K562 (cell line): Measurements from ENCODE around the gene EHMT2. TPM values are rescaled to one million over a fixed set of nuclear protein-coding genes. Genes with fewer than 3 reads are reported as not detected.

ENCODE experiments used
- ATAC-seq: fragments of 200-7000 bp; cut with Tn5 transposase; 3 replicates; pipeline ENCODE4 v1.9.1; 2020; ENCODE audit warnings: moderate library complexity
- BruUV-seq: library from RNA; stranded (reverse); fragments of 400-500 nt; replicated peaks from 2 replicates; lab custom pipeline; 2021; lab: Mats Ljungman, UMichigan
- CTCF ChIA-PET: fragments of 300-600 bp; formaldehyde crosslinking; extraction: SDS; loops from one replicate; lab custom pipeline; 2021; ENCODE audit warnings: low intra/inter-chr PET ratio; lab: Yijun Ruan, JAX
- POLR2A ChIA-PET: fragments of 300-600, 350-650 bp; sonication (Branson Sonifier 250); formaldehyde crosslinking; extraction: SDS; loops from one replicate; lab custom pipeline; 2021; ENCODE audit warnings: antibody characterized with exemption, inconsistent platforms; lab: Yijun Ruan, JAX
- DNase-seq, 4 experiments: peaks; one replicate each; pipeline versions ENCODE4 v3.0.0 to v3.0.0-alpha.2; 2011 to 2018; ENCODE audit warnings: low spot score in 3 of 4, mixed read lengths in 3 of 4; ENCODE audit errors: extremely low read depth in 1 of 4
- FAIRE-seq: peaks from 2 replicates; lab custom pipeline; 2011; peaks lifted over from hg19 to GRCh38; lab: Jason Lieb, UNC
- H2AFZ ChIP-seq: 2 replicates; pipeline ENCODE4 v1.6.0; 2011; ENCODE audit warnings: low read depth, low read length, control low read depth, inconsistent platforms
- H3K27ac ChIP-seq: fragments of 200-600 bp; 3 replicates; pipeline ENCODE4 v1.8.0; 2011; ENCODE audit warnings: low read depth, mild to moderate bottlenecking, control low read depth, inconsistent platforms, low read length, moderate library complexity, mixed read lengths; ENCODE audit errors: extremely low read depth
- H3K27me3 ChIP-seq, 2 experiments: fragments of 300-600 bp in 1 of 2; 2 replicates in 1 of 2; 3 replicates in 1 of 2; pipeline versions ENCODE4 v1.6.0 to v1.8.0; 2011; ENCODE audit warnings: inconsistent platforms in 2 of 2, low read length in 2 of 2, mild to moderate bottlenecking in 1 of 2, mixed read lengths in 1 of 2, moderate library complexity in 1 of 2; ENCODE audit not compliant: control insufficient read depth in 2 of 2, insufficient read depth in 2 of 2
- H3K36me3 ChIP-seq: fragments of 300-600 bp; 3 replicates; pipeline ENCODE4 v1.8.0; 2011; ENCODE audit warnings: mild to moderate bottlenecking, low read length, inconsistent platforms; ENCODE audit not compliant: control insufficient read depth, insufficient read depth
- H3K4me1 ChIP-seq, 2 experiments: fragments of 200-600 bp in 1 of 2; replicated peaks in 1 of 2; 2 replicates in 1 of 2; 3 replicates in 1 of 2; pipeline versions ENCODE4 v1.5.1 to v1.8.0; 2011; ENCODE audit warnings: inconsistent platforms in 2 of 2, low read length in 2 of 2, mild to moderate bottlenecking in 1 of 2, mixed read lengths in 1 of 2, moderate library complexity in 1 of 2; ENCODE audit not compliant: control insufficient read depth in 2 of 2, insufficient read depth in 2 of 2
- H3K4me2 ChIP-seq: 2 replicates; pipeline ENCODE4 v1.6.1; 2011; ENCODE audit warnings: low read length, control low read depth, inconsistent platforms, mixed read lengths; ENCODE audit not compliant: insufficient read depth
- H3K4me3 ChIP-seq: fragments of 200-600 bp; sonication (generic), shearing (Covaris generic); 2 replicates; pipeline ENCODE4 v1.5.1; 2016; ENCODE audit warnings: control low read depth, inconsistent platforms
- H3K79me2 ChIP-seq: fragments of 200-600 bp; 3 replicates; pipeline ENCODE4 v1.8.0; 2011; ENCODE audit warnings: low read length, inconsistent platforms; ENCODE audit not compliant: control insufficient read depth, insufficient read depth
- H3K9ac ChIP-seq, 2 experiments: 2 replicates each; pipeline versions ENCODE4 v1.6.0 to v1.6.1; 2011; ENCODE audit warnings: low read depth in 2 of 2, low read length in 2 of 2, control low read depth in 1 of 2, inconsistent platforms in 1 of 2, mild to moderate bottlenecking in 1 of 2, mixed read lengths in 1 of 2; ENCODE audit not compliant: insufficient read depth in 1 of 2
- H3K9me1 ChIP-seq: one replicate; pipeline ENCODE4 v1.6.0; 2011; ENCODE audit warnings: inconsistent platforms, mild to moderate bottlenecking, low read length, moderate library complexity; ENCODE audit not compliant: control insufficient read depth, insufficient read depth
- H3K9me3 ChIP-seq: replicated peaks from 2 replicates; pipeline ENCODE4 v1.5.1; 2011; ENCODE audit warnings: low read depth, low read length, inconsistent platforms; ENCODE audit not compliant: control insufficient read depth, insufficient read depth
- H4K20me1 ChIP-seq: replicated peaks from 2 replicates; pipeline ENCODE4 v1.6.1; 2011; ENCODE audit warnings: low read length, inconsistent platforms, mixed read lengths; ENCODE audit not compliant: control insufficient read depth, insufficient read depth
- BRCA1 ChIP-seq, 2 experiments: fragments of 450-650 bp in 1 of 2; sonication (generic) in 1 of 2; formaldehyde crosslinking in 1 of 2; IDR thresholded peaks; 2 replicates each; pipeline versions ENCODE4 v1.5.0 to v1.6.1; 2017 to 2020; ENCODE audit warnings: mild to moderate bottlenecking in 1 of 2, missing genetic modification reagents in 1 of 2
- EWSR1 ChIP-seq: fragments of 450-650 bp; IDR thresholded peaks from 2 replicates; pipeline ENCODE4 v1.6.1; 2018; ENCODE audit warnings: borderline replicate concordance, mild to moderate bottlenecking, low read depth, moderate library complexity; ENCODE audit not compliant: partially characterized antibody
- FIP1L1 ChIP-seq: fragments of 200-400 bp; formaldehyde crosslinking; IDR thresholded peaks from 2 replicates; pipeline ENCODE4 v1.6.1; 2018; ENCODE audit warnings: mild to moderate bottlenecking, low read depth, low read length; ENCODE audit not compliant: poor library complexity, severe bottlenecking
- GMEB1 ChIP-seq: fragments of 250-450 bp; sonication (Bioruptor Pico); IDR thresholded peaks from 2 replicates; pipeline ENCODE4 v1.4.0; 2020; ENCODE audit warnings: mild to moderate bottlenecking
- HDGF ChIP-seq: fragments of 450-650 bp; IDR thresholded peaks from 2 replicates; pipeline ENCODE4 v1.6.1; 2016
- KDM1A ChIP-seq, 2 experiments: fragments of 450-650 bp; IDR thresholded peaks; 2 replicates each; pipeline ENCODE4 v1.6.1; 2016; ENCODE audit warnings: mild to moderate bottlenecking in 2 of 2
- NFIC ChIP-seq: fragments of 450-650 bp; IDR thresholded peaks from 2 replicates; pipeline ENCODE4 v1.6.1; 2017; ENCODE audit warnings: mild to moderate bottlenecking, inconsistent platforms
- RAD51 ChIP-seq: fragments of 450-650 bp; IDR thresholded peaks from 2 replicates; pipeline ENCODE4 v1.7.1; 2016; ENCODE audit warnings: low read depth, mild to moderate bottlenecking, borderline replicate concordance
- TOE1 ChIP-seq, 2 experiments: fragments of 450-650 bp in 1 of 2; sonication (generic) in 1 of 2; formaldehyde crosslinking in 1 of 2; IDR thresholded peaks; 2 replicates each; pipeline versions ENCODE4 v1.7.1 to v1.8.0; 2016 to 2022; ENCODE audit warnings: borderline replicate concordance in 2 of 2, mild to moderate bottlenecking in 2 of 2, antibody characterized with exemption in 1 of 2, inconsistent platforms in 1 of 2, low read depth in 1 of 2, missing genetic modification reagents in 1 of 2, moderate library complexity in 1 of 2
- ZBTB34 ChIP-seq: fragments of 250-450 bp; sonication (Bioruptor Pico); IDR thresholded peaks from 2 replicates; pipeline ENCODE4 v1.8.0; 2021; ENCODE audit warnings: mild to moderate bottlenecking, moderate library complexity
- ZNF551 ChIP-seq: fragments of 250-450 bp; sonication (Bioruptor Pico); IDR thresholded peaks from 2 replicates; pipeline ENCODE4 v1.5.0; 2021; ENCODE audit warnings: mild to moderate bottlenecking, moderate library complexity
- ZNF668 ChIP-seq: fragments of 250-450 bp; sonication (Bioruptor Pico); IDR thresholded peaks from 2 replicates; pipeline ENCODE4 v1.8.0; 2022; ENCODE audit warnings: mild to moderate bottlenecking, inconsistent platforms
- WGBS: fragments of 100-300 bp; shearing (Covaris generic); methylation state at CpG from one replicate; pipeline ENCODE4 v1.1.6; 2016; ENCODE audit warnings: low coverage, mixed read lengths; ENCODE audit not compliant: insufficient coverage; ENCODE audit errors: missing lambda C conversion rate; 5-methylcytosine and 5-hydroxymethylcytosine counted together
- in situ Hi-C: fragments of 300-500 bp; cut with MboI; formaldehyde crosslinking; loops from 4 replicates; pipeline ENCODE4 v1.15.0; 2018; ENCODE audit warnings: inconsistent platforms, mixed read lengths
- intact Hi-C: fragments of 100-400 bp; cut with micrococcal nuclease; formaldehyde crosslinking; loops from 2 replicates; pipeline ENCODE4 v1.14.2; 2022
- polyA plus RNA-seq, 8 experiments: library from polyadenylated mRNA; depleted of rRNA in 4 of 8; stranded (reverse) in 5 of 8; unstranded in 3 of 8; fragments of >200 nt; fragmentation: Nextera tagmentation in 2 of 8; fragmentation: Illumina TruSeq in 1 of 8; extraction: Ambion mirVana in 2 of 8; extraction: Trizol in 1 of 8; gene quantifications; 2 replicates each; pipeline versions ENCODE4 v1.2.1 to v1.2.3, GENCODE V29; 2011 to 2014; ENCODE audit warnings: inconsistent platforms in 1 of 8, missing spikeins in 1 of 8
- total RNA-seq, 7 experiments: library from RNA; depleted of rRNA in 6 of 7; stranded (reverse); fragments of >200 nt in 6 of 7; fragmentation: Illumina TruSeq in 2 of 7; extraction: Trizol in 2 of 7; gene quantifications; 2 replicates each; pipeline versions ENCODE4 v1.2.1 to v1.2.3, GENCODE V29; 2011 to 2021; ENCODE audit warnings: low replicate concordance in 1 of 7
- TF ChIP-seq, protein P1 (sequence below): sonication (generic); formaldehyde crosslinking; IDR thresholded peaks from 2 replicates; pipeline ENCODE4 v1.8.1; 2023; ENCODE audit warnings: missing genetic modification reagents, mild to moderate bottlenecking, borderline replicate concordance

The EHMT2 gene
- total and polyA plus RNA-seq, 9 of the 15 experiments (the other 6 are each of a cell fraction or from before 2014, with no cell fraction given) = 2.1 to 63.8 (median 38.5) TPM

DNA sequence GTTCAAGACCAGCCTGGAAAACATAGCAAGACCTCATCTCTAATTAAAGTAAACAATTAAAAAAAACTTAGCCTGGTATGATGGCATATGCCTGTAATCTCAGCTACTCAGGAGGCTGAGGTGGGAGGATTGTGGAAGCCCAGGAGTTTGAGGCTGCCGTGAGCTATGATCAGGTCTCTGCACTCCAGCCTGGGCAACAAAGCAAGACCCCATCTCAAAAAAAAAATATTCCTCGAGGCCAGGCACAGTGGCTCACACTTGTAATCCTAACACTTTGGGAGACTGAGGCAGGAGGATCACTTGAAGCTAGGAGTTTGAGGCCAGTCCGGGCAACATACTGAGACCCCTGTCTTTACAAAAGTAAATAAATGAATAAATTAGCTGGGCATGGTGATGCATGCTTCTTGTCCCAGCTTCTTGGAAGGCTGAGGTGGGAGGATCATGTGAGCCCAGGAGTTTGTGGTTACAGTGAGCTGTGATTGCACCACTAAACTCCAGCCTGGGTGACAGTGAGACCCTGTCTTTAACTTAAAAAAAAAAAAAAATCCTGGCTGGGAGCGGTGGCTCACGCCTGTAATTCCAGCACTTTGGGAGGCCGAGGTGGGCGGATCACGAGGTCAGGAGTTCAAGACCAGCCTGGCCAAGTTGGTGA, 20.7 kb upstream of the EHMT2 start:
- POLR2A ChIA-PET = interaction anchor here (0.5 to 1.6 kb wide), 10 partner anchors 9 to 377 kb away, joined by 3 to 7 read pairs (median 4); partner anchors contain the start of genes DDX39B and ZBTB12
- in situ Hi-C loops = no loop called here
- no peaks in the 10 kb centered on the region for H3K79me2 ChIP-seq
- no peaks in the 10 kb centered on the region for H3K27me3 ChIP-seq
- FAIRE-seq = no peak
- H3K36me3 ChIP-seq = no peaks in the 10 kb centered on the region
- intact Hi-C loops = loop anchor here (5.0 kb wide), 1 partner anchor 39 kb away; the partner anchor contains the start of genes NELFE and SKIC2
- no peak for ATAC-seq
- 51% methylated on average over 6 of the region's 8 CpGs for WGBS
- BruUV-seq = no TSS peak
- no peak overlapping the region for H3K4me2 ChIP-seq
- H3K9me3 ChIP-seq = no peaks in the 10 kb centered on the region
- H3K9me1 ChIP-seq = no peaks in the 10 kb centered on the region
- H3K27ac ChIP-seq = no peak overlapping the region
- no peak overlapping the region for H2AFZ ChIP-seq
- peaks cover 0 to 3% of the 10 kb centered on the region in 2 experiments; a peak in 1 of 5 replicates for H3K4me1 ChIP-seq
- CTCF ChIA-PET = no interaction called here
- no peak overlapping the region for H3K9ac ChIP-seq
- no peaks in the 10 kb centered on the region for H4K20me1 ChIP-seq
- no peak for DNase-seq
- no peak overlapping the region for H3K4me3 ChIP-seq
- TF ChIP-seq FIP1L1 = no peak
- no peak for TF ChIP-seq ZNF668 (CRISPR knock-in tag)
- TF ChIP-seq TOE1 (IDR thresholded peaks at IDR 0.05; ENCODE audit: borderline replicate concordance) = no peak
- TF ChIP-seq TOE1 (CRISPR knock-in tag; IDR thresholded peaks at IDR 0.05; ENCODE audit: borderline replicate concordance, low read depth) = no peak
- no peak for TF ChIP-seq EWSR1
- no peak for TF ChIP-seq BRCA1 (IDR thresholded peaks at IDR 0.05)
- no peak for TF ChIP-seq BRCA1 (CRISPR knock-in tag; IDR thresholded peaks at IDR 0.05)
- no peak for TF ChIP-seq RAD51
- no peak for TF ChIP-seq GMEB1
- no peak for TF ChIP-seq NFIC
- no peak for TF ChIP-seq ZBTB34 (CRISPR knock-in tag)
- 0 out of 4 replicates have a peak, but pooled peaks of 1 of the 2 experiments have one; percentile 19 for TF ChIP-seq KDM1A (IDR thresholded peaks at IDR 0.05)
- TF ChIP-seq HDGF = no peak
- TF ChIP-seq ZNF551 (CRISPR knock-in tag) = no peak
- TF ChIP-seq, protein P1, sequence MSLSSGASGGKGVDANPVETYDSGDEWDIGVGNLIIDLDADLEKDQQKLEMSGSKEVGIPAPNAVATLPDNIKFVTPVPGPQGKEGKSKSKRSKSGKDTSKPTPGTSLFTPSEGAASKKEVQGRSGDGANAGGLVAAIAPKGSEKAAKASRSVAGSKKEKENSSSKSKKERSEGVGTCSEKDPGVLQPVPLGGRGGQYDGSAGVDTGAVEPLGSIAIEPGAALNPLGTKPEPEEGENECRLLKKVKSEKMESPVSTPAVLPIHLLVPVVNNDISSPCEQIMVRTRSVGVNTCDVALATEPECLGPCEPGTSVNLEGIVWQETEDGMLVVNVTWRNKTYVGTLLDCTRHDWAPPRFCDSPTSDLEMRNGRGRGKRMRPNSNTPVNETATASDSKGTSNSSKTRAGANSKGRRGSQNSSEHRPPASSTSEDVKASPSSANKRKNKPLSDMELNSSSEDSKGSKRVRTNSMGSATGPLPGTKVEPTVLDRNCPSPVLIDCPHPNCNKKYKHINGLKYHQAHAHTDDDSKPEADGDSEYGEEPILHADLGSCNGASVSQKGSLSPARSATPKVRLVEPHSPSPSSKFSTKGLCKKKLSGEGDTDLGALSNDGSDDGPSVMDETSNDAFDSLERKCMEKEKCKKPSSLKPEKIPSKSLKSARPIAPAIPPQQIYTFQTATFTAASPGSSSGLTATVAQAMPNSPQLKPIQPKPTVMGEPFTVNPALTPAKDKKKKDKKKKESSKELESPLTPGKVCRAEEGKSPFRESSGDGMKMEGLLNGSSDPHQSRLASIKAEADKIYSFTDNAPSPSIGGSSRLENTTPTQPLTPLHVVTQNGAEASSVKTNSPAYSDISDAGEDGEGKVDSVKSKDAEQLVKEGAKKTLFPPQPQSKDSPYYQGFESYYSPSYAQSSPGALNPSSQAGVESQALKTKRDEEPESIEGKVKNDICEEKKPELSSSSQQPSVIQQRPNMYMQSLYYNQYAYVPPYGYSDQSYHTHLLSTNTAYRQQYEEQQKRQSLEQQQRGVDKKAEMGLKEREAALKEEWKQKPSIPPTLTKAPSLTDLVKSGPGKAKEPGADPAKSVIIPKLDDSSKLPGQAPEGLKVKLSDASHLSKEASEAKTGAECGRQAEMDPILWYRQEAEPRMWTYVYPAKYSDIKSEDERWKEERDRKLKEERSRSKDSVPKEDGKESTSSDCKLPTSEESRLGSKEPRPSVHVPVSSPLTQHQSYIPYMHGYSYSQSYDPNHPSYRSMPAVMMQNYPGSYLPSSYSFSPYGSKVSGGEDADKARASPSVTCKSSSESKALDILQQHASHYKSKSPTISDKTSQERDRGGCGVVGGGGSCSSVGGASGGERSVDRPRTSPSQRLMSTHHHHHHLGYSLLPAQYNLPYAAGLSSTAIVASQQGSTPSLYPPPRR (CRISPR knock-in tag) = no peak
